Thyroid gland (tissue), 4 donors: ENCODE measurements around the gene BAZ1B.

Experiments used
- POLR2A ChIP-seq, 2 donors: fragments of 450-650 bp; IDR thresholded peaks; one replicate each; pipeline ENCODE4 v1.6.1; 2017; ENCODE audit warnings: antibody characterized with exemption in 2 of 2, mild to moderate bottlenecking in 2 of 2, moderate library complexity in 1 of 2
- TF ChIP-seq, protein P1 (sequence below), 6 experiments: fragments of 200-600 bp in 3 of 6; fragments of 450-650 bp in 3 of 6; sonication (generic) in 3 of 6; IDR thresholded peaks; one replicate each; pipeline ENCODE4 v1.5.1; 2016 to 2019; ENCODE audit warnings: antibody characterized with exemption in 6 of 6, mild to moderate bottlenecking in 2 of 6, inconsistent platforms in 1 of 6, moderate library complexity in 1 of 6

DNA sequence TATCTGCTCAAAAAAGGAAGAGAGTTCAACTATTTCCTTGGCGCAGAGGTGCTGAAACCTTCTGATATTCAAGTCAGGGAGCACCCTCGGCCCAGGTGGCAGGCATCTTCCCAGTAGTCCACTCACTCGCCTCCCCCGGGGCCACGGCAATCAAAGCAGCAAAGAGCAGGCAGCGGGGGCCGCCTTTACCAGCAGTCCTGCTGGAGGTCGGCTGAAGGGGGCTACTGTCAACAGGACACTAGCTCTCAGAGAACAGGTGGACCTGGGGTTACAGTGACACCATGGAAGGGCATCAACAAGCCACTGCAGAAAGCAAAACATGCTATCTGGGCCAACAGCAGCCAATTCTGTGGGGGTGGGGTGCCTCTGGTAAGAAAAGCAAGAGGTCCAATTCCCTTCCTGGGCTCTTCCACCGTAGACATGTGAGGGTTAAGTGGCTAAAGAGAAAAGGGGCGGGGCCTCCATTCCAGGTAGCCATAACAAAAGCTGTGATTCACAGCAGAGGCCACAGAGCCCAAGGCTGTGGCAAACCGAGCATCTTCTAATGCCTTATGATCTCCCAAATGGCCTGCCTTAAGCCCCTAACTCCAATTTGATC, 79.1 kb downstream of the BAZ1B start:
- TF ChIP-seq, protein P1, sequence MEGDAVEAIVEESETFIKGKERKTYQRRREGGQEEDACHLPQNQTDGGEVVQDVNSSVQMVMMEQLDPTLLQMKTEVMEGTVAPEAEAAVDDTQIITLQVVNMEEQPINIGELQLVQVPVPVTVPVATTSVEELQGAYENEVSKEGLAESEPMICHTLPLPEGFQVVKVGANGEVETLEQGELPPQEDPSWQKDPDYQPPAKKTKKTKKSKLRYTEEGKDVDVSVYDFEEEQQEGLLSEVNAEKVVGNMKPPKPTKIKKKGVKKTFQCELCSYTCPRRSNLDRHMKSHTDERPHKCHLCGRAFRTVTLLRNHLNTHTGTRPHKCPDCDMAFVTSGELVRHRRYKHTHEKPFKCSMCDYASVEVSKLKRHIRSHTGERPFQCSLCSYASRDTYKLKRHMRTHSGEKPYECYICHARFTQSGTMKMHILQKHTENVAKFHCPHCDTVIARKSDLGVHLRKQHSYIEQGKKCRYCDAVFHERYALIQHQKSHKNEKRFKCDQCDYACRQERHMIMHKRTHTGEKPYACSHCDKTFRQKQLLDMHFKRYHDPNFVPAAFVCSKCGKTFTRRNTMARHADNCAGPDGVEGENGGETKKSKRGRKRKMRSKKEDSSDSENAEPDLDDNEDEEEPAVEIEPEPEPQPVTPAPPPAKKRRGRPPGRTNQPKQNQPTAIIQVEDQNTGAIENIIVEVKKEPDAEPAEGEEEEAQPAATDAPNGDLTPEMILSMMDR (IDR thresholded peaks at IDR 0.05): no peak
- TF ChIP-seq POLR2A (IDR thresholded peaks at IDR 0.05): no peak
